Measurements from ENCODE around the gene HECW1. TPM values are rescaled to one million over a fixed set of nuclear protein-coding genes. Genes with fewer than 3 reads are reported as not detected.

The HECW1 gene
- polyA plus RNA-seq, 1 donor (not counting 4 experiments of a cell fraction or from before 2014, with no cell fraction given), result not detected

DNA sequence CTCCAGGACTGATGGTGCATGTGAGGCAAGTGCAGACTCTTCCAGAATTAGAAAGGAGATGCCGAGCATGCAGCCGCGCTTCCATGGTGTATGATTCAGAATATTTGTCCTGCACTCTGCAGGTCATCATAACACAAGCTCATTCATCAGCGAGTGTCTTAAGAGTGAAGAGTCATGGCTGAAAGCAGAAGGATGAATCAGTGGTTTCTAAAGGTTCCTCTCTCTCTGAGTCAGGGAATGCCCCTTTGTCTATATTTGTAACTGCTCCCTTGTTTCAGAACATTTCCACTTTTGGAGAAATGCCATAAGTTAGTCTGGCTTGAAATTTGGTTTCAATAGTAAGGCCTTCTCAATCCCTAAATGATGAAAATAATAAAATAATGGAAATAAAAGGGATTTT, 52.3 kb downstream of the HECW1 start:
- H3K27ac ChIP-seq (ENCODE audit: control insufficient read depth, insufficient read depth, low read length), result peak overlapping the region; percentile 50
- peak; percentile 99 for FAIRE-seq

DNA sequence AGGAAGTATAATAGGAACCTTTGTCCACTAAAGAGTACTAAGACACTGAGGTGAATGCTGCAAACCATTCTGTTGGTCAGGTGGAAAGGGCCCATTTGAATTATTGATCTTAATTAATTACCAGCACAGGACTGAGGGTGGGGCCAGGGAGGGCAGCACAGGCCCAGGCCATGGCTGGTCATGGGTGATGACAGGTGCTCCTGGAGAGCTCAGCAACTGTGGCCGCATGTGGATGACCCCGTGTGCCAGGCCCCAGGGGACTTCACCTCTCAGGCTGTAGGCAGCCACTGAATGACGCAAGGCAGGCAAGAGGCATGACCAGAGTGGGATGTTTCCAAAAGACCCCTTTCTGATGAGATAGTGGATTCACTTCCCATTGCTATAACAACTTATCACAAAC, 54.2 kb downstream of the HECW1 start:
- Histone ChIP-seq H3K9me1 (ENCODE audit: control insufficient read depth, extremely low read depth, insufficient read depth, low read length) (no peaks in the 10 kb centered on the region), H4K20me1 (ENCODE audit: control insufficient read depth, extremely low read depth, insufficient read depth, low read length) (no peaks in the 10 kb centered on the region), H3K9ac (ENCODE audit: control insufficient read depth, extremely low read depth, insufficient read depth, low read length) (no peak overlapping the region), H3K36me3 (ENCODE audit: control insufficient read depth in 2 of 2, extremely low read depth in 1 of 2, insufficient read depth in 2 of 2, low read length in 2 of 2) (no peaks in the 10 kb centered on the region), H3K9me3 (ENCODE audit: control insufficient read depth, low read depth, low read length) (no peaks in the 10 kb centered on the region), H3K4me3 (ENCODE audit: control insufficient read depth in 2 of 3, extremely low read depth in 1 of 3, insufficient read depth in 2 of 3, low read depth in 1 of 3, low read length in 3 of 3) (no peak overlapping the region), H3K79me2 (ENCODE audit: control insufficient read depth, insufficient read depth, low read length) (no peaks in the 10 kb centered on the region), H3K27ac (ENCODE audit: control insufficient read depth, insufficient read depth, low read length) (no peak overlapping the region), H3K27me3 (ENCODE audit: control insufficient read depth, extremely low read depth, insufficient read depth, low read length) (no peaks in the 10 kb centered on the region), H3K4me1 (ENCODE audit: control insufficient read depth, extremely low read depth, insufficient read depth, low read length) (peaks cover 11% of the 10 kb centered on the region), H2AFZ (ENCODE audit: control insufficient read depth, low read length) (no peak overlapping the region), H3K4me2 (ENCODE audit: control insufficient read depth, extremely low read depth, insufficient read depth, low read depth, low read length) (no peak overlapping the region)
- no peak for TF ChIP-seq EZH2 (IDR thresholded peaks at IDR 0.05; ENCODE audit: low read length)
- TF ChIP-seq, protein P1, sequence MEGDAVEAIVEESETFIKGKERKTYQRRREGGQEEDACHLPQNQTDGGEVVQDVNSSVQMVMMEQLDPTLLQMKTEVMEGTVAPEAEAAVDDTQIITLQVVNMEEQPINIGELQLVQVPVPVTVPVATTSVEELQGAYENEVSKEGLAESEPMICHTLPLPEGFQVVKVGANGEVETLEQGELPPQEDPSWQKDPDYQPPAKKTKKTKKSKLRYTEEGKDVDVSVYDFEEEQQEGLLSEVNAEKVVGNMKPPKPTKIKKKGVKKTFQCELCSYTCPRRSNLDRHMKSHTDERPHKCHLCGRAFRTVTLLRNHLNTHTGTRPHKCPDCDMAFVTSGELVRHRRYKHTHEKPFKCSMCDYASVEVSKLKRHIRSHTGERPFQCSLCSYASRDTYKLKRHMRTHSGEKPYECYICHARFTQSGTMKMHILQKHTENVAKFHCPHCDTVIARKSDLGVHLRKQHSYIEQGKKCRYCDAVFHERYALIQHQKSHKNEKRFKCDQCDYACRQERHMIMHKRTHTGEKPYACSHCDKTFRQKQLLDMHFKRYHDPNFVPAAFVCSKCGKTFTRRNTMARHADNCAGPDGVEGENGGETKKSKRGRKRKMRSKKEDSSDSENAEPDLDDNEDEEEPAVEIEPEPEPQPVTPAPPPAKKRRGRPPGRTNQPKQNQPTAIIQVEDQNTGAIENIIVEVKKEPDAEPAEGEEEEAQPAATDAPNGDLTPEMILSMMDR (optimal IDR thresholded peaks at IDR 0.05 in 1 of 3, IDR thresholded peaks at IDR 0.05 in 1 of 3, conservative IDR thresholded peaks at IDR 0.05 in 1 of 3; ENCODE audit: extremely low read depth in 1 of 3, insufficient read depth in 2 of 3, low read length in 3 of 3), result no peak
- dilution Hi-C loops (cut with MboI; ENCODE audit: extremely low pct_ligation_motif_present, low sequenced_read_pairs), result no loop called here
- FAIRE-seq (no peak), DNase-seq (ENCODE audit: low read depth, low spot score) (no peak)

More for the DNA sequence above, 52.3 kb downstream of the HECW1 start:
- DNase-seq (ENCODE audit: low read depth, low spot score), result peak; percentile 88
- Histone ChIP-seq H3K9me1 (ENCODE audit: control insufficient read depth, extremely low read depth, insufficient read depth, low read length) (no peaks in the 10 kb centered on the region), H3K9me3 (ENCODE audit: control insufficient read depth, low read depth, low read length) (no peaks in the 10 kb centered on the region), H3K4me2 (ENCODE audit: control insufficient read depth, extremely low read depth, insufficient read depth, low read depth, low read length) (peak overlapping the region; percentile 0), H3K4me3 (ENCODE audit: control insufficient read depth in 2 of 3, extremely low read depth in 1 of 3, insufficient read depth in 2 of 3, low read depth in 1 of 3, low read length in 3 of 3) (no peak overlapping the region), H3K79me2 (ENCODE audit: control insufficient read depth, insufficient read depth, low read length) (no peaks in the 10 kb centered on the region), H3K27me3 (ENCODE audit: control insufficient read depth, extremely low read depth, insufficient read depth, low read length) (no peaks in the 10 kb centered on the region), H3K4me1 (ENCODE audit: control insufficient read depth, extremely low read depth, insufficient read depth, low read length) (peaks cover 11% of the 10 kb centered on the region), H3K9ac (ENCODE audit: control insufficient read depth, extremely low read depth, insufficient read depth, low read length) (no peak overlapping the region), H2AFZ (ENCODE audit: control insufficient read depth, low read length) (no peak overlapping the region), H4K20me1 (ENCODE audit: control insufficient read depth, extremely low read depth, insufficient read depth, low read length) (no peaks in the 10 kb centered on the region), H3K36me3 (ENCODE audit: control insufficient read depth in 2 of 2, extremely low read depth in 1 of 2, insufficient read depth in 2 of 2, low read length in 2 of 2) (no peaks in the 10 kb centered on the region)
- dilution Hi-C loops (cut with MboI; ENCODE audit: extremely low pct_ligation_motif_present, low sequenced_read_pairs), result no loop called here
- TF ChIP-seq, protein P1 (optimal IDR thresholded peaks at IDR 0.05 in 1 of 3, IDR thresholded peaks at IDR 0.05 in 1 of 3, conservative IDR thresholded peaks at IDR 0.05 in 1 of 3; ENCODE audit: extremely low read depth in 1 of 3, insufficient read depth in 2 of 3, low read length in 3 of 3), result no peak
- no peak for TF ChIP-seq EZH2 (IDR thresholded peaks at IDR 0.05; ENCODE audit: low read length)

Measured in keratinocyte (primary cell).